GM03348 (cell line): Measurements from ENCODE around the gene WNT10A.

ENCODE experiments used
- DNase-seq: peaks from one replicate; pipeline ENCODE4 v3.0.0; 2012; ENCODE audit warnings: low spot score

WNT10A gene

GRCh38 chr2:218857371-218858137, 23.1 kb upstream of the WNT10A start:
- DNase-seq = no peak

- DNase-seq = no peak
These were observed 22.6 kb upstream of the WNT10A start for GRCh38 chr2:218858138-218858445.

- no peak for DNase-seq
These were observed 21.7 kb upstream of the WNT10A start for GRCh38 chr2:218858671-218859555.

GRCh38 chr2:218859556-218859987, 21.1 kb upstream of the WNT10A start, which contains the start of gene WNT6:
Gene WNT6, plus strand, starts transcription at chr2:218859805. Its CDS starts 233 bp downstream, at chr2:218860038.
- DNase-seq = peak; percentile 58

- DNase-seq = no peak
These were observed 20.4 kb upstream of the WNT10A start for GRCh38 chr2:218859988-218860831.

- DNase-seq = no peak
These were observed 19.7 kb upstream of the WNT10A start for GRCh38 chr2:218860950-218861381.

- DNase-seq = no peak
These were observed 18.9 kb upstream of the WNT10A start for GRCh38 chr2:218861645-218862318.

GRCh38 chr2:218863021-218863520, 17.6 kb upstream of the WNT10A start:
- no peak for DNase-seq

GRCh38 chr2:218865396-218865795, 15.3 kb upstream of the WNT10A start:
- no peak for DNase-seq

GRCh38 chr2:218865999-218866398, 14.7 kb upstream of the WNT10A start:
- DNase-seq = no peak

GRCh38 chr2:218867900-218868299, 12.8 kb upstream of the WNT10A start:
- DNase-seq = no peak

GRCh38 chr2:218869064-218869463, 11.6 kb upstream of the WNT10A start:
- DNase-seq = no peak

- no peak for DNase-seq
These were observed 9.7 kb upstream of the WNT10A start for GRCh38 chr2:218870984-218871344.

GRCh38 chr2:218871345-218872302, 9.0 kb upstream of the WNT10A start:
- DNase-seq = no peak

- DNase-seq = no peak
These were observed 7.8 kb upstream of the WNT10A start for GRCh38 chr2:218872645-218873358.

GRCh38 chr2:218873359-218874194, 7.1 kb upstream of the WNT10A start:
- no peak for DNase-seq

GRCh38 chr2:218875692-218876246, 4.9 kb upstream of the WNT10A start:
- DNase-seq = no peak

- peak; percentile 84 for DNase-seq
These were observed 4.0 kb upstream of the WNT10A start for GRCh38 chr2:218876562-218877219.
